CD4-positive, alpha-beta T cell treated with Interleukin-10 for 1 hour (primary cell): Measurements from ENCODE around the gene TAF10.

ENCODE experiments used
- DNase-seq: peaks from one replicate; pipeline ENCODE4 v3.0.0-alpha.2; 2020

TAF10 gene

GRCh38 chr11:6612213-6613041 is at the start of gene TAF10:
TAF10 (minus strand) TSS chr11:6612216; CDS start chr11:6612189, 27 bp downstream.
- peak; percentile 96 for DNase-seq

- DNase-seq: no peak
These were observed 48.7 kb upstream of the TAF10 start for GRCh38 chr11:6660712-6661111.

- DNase-seq: no peak
These were observed 46.6 kb upstream of the TAF10 start for GRCh38 chr11:6658647-6659046.

- DNase-seq: no peak
These were observed 45.3 kb upstream of the TAF10 start for GRCh38 chr11:6657346-6657745.

GRCh38 chr11:6656936-6657335 is 44.9 kb upstream of the TAF10 start:
- no peak for DNase-seq

- DNase-seq: no peak
These were observed 44.5 kb upstream of the TAF10 start for GRCh38 chr11:6656584-6656915.

GRCh38 chr11:6655790-6656583 is 44.0 kb upstream of the TAF10 start, which contains the start of gene DCHS1:
DCHS1 (minus strand) TSS chr11:6655809; CDS start chr11:6641613, 14,196 bp downstream.
- DNase-seq: peak; percentile 24

GRCh38 chr11:6655020-6655789 is 43.2 kb upstream of the TAF10 start:
- DNase-seq: peak; percentile 34

- no peak for DNase-seq
These were observed 42.4 kb upstream of the TAF10 start for GRCh38 chr11:6654281-6655019.

GRCh38 chr11:6653656-6654055 is 41.6 kb upstream of the TAF10 start:
- DNase-seq: no peak

- no peak for DNase-seq
These were observed 41.1 kb upstream of the TAF10 start for GRCh38 chr11:6653097-6653496.

GRCh38 chr11:6652182-6652581 is 40.2 kb upstream of the TAF10 start:
- DNase-seq: no peak

- no peak for DNase-seq
These were observed 39.0 kb upstream of the TAF10 start for GRCh38 chr11:6650980-6651379.

GRCh38 chr11:6650104-6650503 is 38.1 kb upstream of the TAF10 start:
- DNase-seq: no peak

GRCh38 chr11:6648501-6648900 is 36.5 kb upstream of the TAF10 start:
- DNase-seq: no peak

GRCh38 chr11:6647836-6648235 is 35.8 kb upstream of the TAF10 start:
- no peak for DNase-seq

GRCh38 chr11:6646918-6647679 is 35.1 kb upstream of the TAF10 start:
- peak; percentile 45 for DNase-seq

- no peak for DNase-seq
These were observed 34.5 kb upstream of the TAF10 start for GRCh38 chr11:6646576-6646917.

GRCh38 chr11:6646071-6646470 is 34.1 kb upstream of the TAF10 start:
- no peak for DNase-seq

GRCh38 chr11:6642957-6643356 is 30.9 kb upstream of the TAF10 start:
- no peak for DNase-seq

- no peak for DNase-seq
These were observed 29.1 kb upstream of the TAF10 start for GRCh38 chr11:6640985-6641701.
